Natural killer cell (primary cell): ENCODE data around the gene PTPRK. TPM values are rescaled to one million over a fixed set of nuclear protein-coding genes. Genes with fewer than 3 reads are reported as not detected.
"Not testable (repeated sequence)": the region's sequence is repeated elsewhere in the genome, so short reads cannot be mapped to it uniquely, and the experiment has no call there.

Experiments used
- ATAC-seq, 3 donors: fragments of 150-1000 bp in 2 of 3; fragments of 200-7000 bp in 1 of 3; cut with Tn5 transposase; 1 replicate in 1 of 3; 2 replicates in 2 of 3; pipeline ENCODE4 v1.10.0; 2021; ENCODE audit warnings: mild to moderate bottlenecking in 2 of 3, moderate library complexity in 2 of 3
- DNase-seq, 2 donors: peaks; one replicate each; pipeline versions ENCODE4 v3.0.0 to v3.0.0-alpha.2; 2013 to 2021; ENCODE audit warnings: mixed read lengths in 1 of 2
- H3K27ac ChIP-seq: one replicate; pipeline ENCODE4 v1.5.1; 2013; ENCODE audit warnings: mild to moderate bottlenecking, low read length
- H3K27me3 ChIP-seq: one replicate; pipeline ENCODE4 v1.6.1; 2013; ENCODE audit warnings: low read length; ENCODE audit not compliant: control insufficient read depth, insufficient read depth
- H3K36me3 ChIP-seq: one replicate; pipeline ENCODE4 v1.6.1; 2013; ENCODE audit warnings: low read length; ENCODE audit not compliant: control insufficient read depth, insufficient read depth
- H3K4me1 ChIP-seq: one replicate; pipeline ENCODE4 v1.6.1; 2013; ENCODE audit warnings: low read length; ENCODE audit not compliant: control insufficient read depth, insufficient read depth
- H3K4me3 ChIP-seq: one replicate; pipeline ENCODE4 v1.5.1; 2013; ENCODE audit warnings: low read length
- H3K9me3 ChIP-seq: one replicate; pipeline ENCODE4 v1.6.1; 2013; ENCODE audit warnings: low read length; ENCODE audit not compliant: control insufficient read depth, insufficient read depth
- H3K27ac Mint-ChIP-seq, 2 donors: one replicate each; pipeline ENCODE4 v1.8.0; 2022; ENCODE audit warnings: mild to moderate bottlenecking in 2 of 2, mixed read lengths in 2 of 2, moderate library complexity in 1 of 2
- H3K27me3 Mint-ChIP-seq, 2 donors: one replicate each; pipeline ENCODE4 v1.8.0; 2022; ENCODE audit warnings: low read depth in 2 of 2, mixed read lengths in 2 of 2
- H3K36me3 Mint-ChIP-seq: one replicate; pipeline ENCODE4 v1.8.0; 2022; ENCODE audit warnings: mixed read lengths
- H3K4me1 Mint-ChIP-seq, 2 donors: one replicate each; pipeline ENCODE4 v1.8.0; 2022; ENCODE audit warnings: mixed read lengths in 2 of 2
- H3K4me3 Mint-ChIP-seq: one replicate; pipeline ENCODE4 v1.8.0; 2022; ENCODE audit warnings: mild to moderate bottlenecking, moderate library complexity, mixed read lengths
- H3K9me3 Mint-ChIP-seq, 2 donors: one replicate each; pipeline ENCODE4 v1.8.0; 2022; ENCODE audit warnings: mixed read lengths in 2 of 2
- WGBS: methylation state at CpG from one replicate; pipeline ENCODE4 v1.1.7; 2013; ENCODE audit warnings: missing lambda C conversion rate; ENCODE audit not compliant: insufficient coverage; 5-methylcytosine and 5-hydroxymethylcytosine counted together
- intact Hi-C: fragments of 100-400 bp; cut with micrococcal nuclease; formaldehyde crosslinking; loops from one replicate; pipeline ENCODE4 v1.14.2; 2022
- total RNA-seq, 4 donors: library from RNA; stranded (reverse); fragments of 120-200 nt in 1 of 4; gene quantifications; one replicate each; pipeline versions ENCODE4 v1.2.3 to v1.2.4, GENCODE V29; 2013 to 2022
- TF ChIP-seq, protein P1 (sequence below): fragments of 200-600 bp; IDR thresholded peaks from one replicate; pipeline ENCODE4 v1.8.0; 2022; ENCODE audit warnings: antibody characterized with exemption

The PTPRK gene
- total RNA-seq, 3 donors from 2014 or later (not counting 1 experiment from before 2014, with no cell fraction given): 0.14 to 1.2 (median 0.95) TPM

DNA sequence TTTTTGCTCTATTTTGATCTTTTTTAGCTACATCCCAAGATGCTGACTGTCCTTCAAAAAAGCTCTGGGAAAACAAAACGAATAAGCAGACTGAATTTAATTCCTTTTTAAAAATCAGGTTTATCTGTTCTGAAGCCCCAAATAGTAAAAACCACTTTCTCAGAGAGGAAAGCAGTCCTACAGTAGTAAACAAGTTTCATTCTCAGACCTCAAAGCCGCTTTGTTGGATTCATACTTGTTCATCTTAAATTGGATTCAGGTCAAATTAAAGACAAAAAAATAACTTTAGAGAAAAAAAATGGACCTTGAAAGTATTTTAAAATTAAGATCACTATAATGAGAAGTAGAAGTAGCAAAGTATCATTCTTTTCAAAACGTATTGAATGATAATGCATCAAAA lies 523.5 kb downstream of the PTPRK start:
- Mint-ChIP-seq H3K27me3 (no peaks in the 10 kb centered on the region), H3K9me3 (no peaks in the 10 kb centered on the region), H3K27ac (no peak overlapping the region), H3K4me3 (no peak overlapping the region), H3K4me1 (peaks cover 0 to 3% of the 10 kb centered on the region in 2 donors), H3K36me3 (no peaks in the 10 kb centered on the region)
- TF ChIP-seq, protein P1, sequence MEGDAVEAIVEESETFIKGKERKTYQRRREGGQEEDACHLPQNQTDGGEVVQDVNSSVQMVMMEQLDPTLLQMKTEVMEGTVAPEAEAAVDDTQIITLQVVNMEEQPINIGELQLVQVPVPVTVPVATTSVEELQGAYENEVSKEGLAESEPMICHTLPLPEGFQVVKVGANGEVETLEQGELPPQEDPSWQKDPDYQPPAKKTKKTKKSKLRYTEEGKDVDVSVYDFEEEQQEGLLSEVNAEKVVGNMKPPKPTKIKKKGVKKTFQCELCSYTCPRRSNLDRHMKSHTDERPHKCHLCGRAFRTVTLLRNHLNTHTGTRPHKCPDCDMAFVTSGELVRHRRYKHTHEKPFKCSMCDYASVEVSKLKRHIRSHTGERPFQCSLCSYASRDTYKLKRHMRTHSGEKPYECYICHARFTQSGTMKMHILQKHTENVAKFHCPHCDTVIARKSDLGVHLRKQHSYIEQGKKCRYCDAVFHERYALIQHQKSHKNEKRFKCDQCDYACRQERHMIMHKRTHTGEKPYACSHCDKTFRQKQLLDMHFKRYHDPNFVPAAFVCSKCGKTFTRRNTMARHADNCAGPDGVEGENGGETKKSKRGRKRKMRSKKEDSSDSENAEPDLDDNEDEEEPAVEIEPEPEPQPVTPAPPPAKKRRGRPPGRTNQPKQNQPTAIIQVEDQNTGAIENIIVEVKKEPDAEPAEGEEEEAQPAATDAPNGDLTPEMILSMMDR: no peak
- no peaks in the 10 kb centered on the region for H3K36me3 ChIP-seq
- H3K4me3 ChIP-seq: no peak overlapping the region
- H3K27ac ChIP-seq: no peak overlapping the region
- ATAC-seq: no peak
- no peaks in the 10 kb centered on the region for H3K9me3 ChIP-seq
- intact Hi-C loops: no loop called here
- 56% methylated on average over 1 of the region's 3 CpGs for WGBS
- no peaks in the 10 kb centered on the region for H3K27me3 ChIP-seq
- no peak for DNase-seq
- H3K4me1 ChIP-seq: no peaks in the 10 kb centered on the region

DNA sequence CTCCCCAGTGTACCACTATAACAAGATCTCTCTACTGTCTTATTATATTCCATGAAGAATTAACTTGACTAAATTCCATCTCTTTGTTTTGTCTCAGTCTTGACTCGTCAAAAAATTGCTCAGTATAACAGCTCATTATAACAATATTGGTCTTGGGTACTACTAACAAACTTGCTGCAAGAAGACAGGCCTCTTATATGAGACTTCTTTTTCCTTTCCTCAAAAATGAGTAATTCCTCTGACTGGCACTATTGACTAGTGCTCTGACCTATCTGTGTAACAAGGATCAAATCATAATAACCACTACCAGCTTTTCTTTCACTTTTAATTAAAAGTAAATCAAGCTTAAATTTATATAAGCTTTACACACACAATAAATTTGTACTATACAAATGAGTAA lies 528.3 kb downstream of the PTPRK start:
- no peak overlapping the region for H3K27ac Mint-ChIP-seq
- no peak overlapping the region for H3K4me3 Mint-ChIP-seq

DNA sequence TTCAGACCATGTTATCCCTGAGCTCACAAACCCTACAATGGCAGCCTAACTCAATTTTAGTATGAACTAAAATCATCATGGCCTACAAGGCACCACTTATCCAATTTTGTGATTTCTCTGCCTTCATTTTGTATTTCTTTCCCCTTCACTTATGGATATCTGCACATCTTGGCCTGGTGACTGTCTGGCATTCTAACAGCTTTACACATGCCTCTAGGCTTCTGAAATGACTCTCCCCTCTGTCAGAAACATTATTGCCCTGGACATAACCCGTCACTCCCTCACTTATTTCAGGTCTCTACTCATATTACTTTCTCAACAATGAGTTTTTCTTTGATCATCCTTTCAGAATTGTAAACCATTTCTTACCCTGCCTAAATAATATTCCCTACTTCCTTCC lies 530.3 kb downstream of the PTPRK start:
- no peak for ATAC-seq

More for the DNA sequence above, 528.3 kb downstream of the PTPRK start:
- Mint-ChIP-seq H3K27me3 (no peaks in the 10 kb centered on the region), H3K9me3 (no peaks in the 10 kb centered on the region), H3K4me1 (peaks cover 0 to 5% of the 10 kb centered on the region in 2 donors), H3K36me3 (no peaks in the 10 kb centered on the region)
- H3K9me3 ChIP-seq: no peaks in the 10 kb centered on the region
- DNase-seq (no peak), ATAC-seq (no peak)
- H3K4me1 ChIP-seq: no peaks in the 10 kb centered on the region
- WGBS: 73% methylated on average over 1 of the region's 1 CpG
- H3K27me3 ChIP-seq: no peaks in the 10 kb centered on the region
- no peak overlapping the region for H3K4me3 ChIP-seq
- no peak overlapping the region for H3K27ac ChIP-seq
- H3K36me3 ChIP-seq: no peaks in the 10 kb centered on the region
- TF ChIP-seq, protein P1: no peak
- intact Hi-C loops: no loop called here

DNA sequence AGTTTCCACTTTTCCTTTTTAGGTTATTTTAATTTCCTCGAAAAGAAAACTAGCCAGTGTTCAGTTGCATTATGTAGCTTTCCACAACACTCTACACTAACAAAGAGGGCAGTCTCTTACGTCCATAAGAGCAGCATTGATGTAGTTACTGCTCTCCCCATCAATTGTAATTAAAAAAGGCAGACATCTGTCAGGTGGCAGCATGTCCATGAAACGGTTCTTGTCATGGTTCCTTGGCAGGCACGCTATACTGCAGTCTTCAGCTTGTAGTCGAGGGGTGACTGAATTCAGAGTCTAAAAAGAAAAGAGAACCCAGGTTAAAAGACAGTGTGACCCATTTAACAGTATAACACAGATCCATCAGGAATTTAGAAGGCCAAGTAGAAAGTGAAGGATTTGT lies 539.4 kb downstream of the PTPRK start:
- Mint-ChIP-seq H3K27ac (no peak overlapping the region), H3K4me1 (peaks cover 0 to 5% of the 10 kb centered on the region in 2 donors), H3K9me3 (no peaks in the 10 kb centered on the region), H3K4me3 (no peak overlapping the region), H3K27me3 (no peaks in the 10 kb centered on the region), H3K36me3 (no peaks in the 10 kb centered on the region)
- ATAC-seq (no peak), DNase-seq (no peak)
- no peak overlapping the region for H3K27ac ChIP-seq
- H3K4me1 ChIP-seq: no peaks in the 10 kb centered on the region
- H3K36me3 ChIP-seq: no peaks in the 10 kb centered on the region
- WGBS: 88% methylated on average over 5 of the region's 5 CpGs
- no peaks in the 10 kb centered on the region for H3K9me3 ChIP-seq
- intact Hi-C loops: no loop called here
- TF ChIP-seq, protein P1: no peak
- no peaks in the 10 kb centered on the region for H3K27me3 ChIP-seq
- H3K4me3 ChIP-seq: no peak overlapping the region

More for the DNA sequence above, 530.3 kb downstream of the PTPRK start:
- Mint-ChIP-seq H3K4me3 (no peak overlapping the region), H3K4me1 (peaks cover 0 to 5% of the 10 kb centered on the region in 2 donors), H3K27ac (no peak overlapping the region), H3K27me3 (no peaks in the 10 kb centered on the region), H3K36me3 (no peaks in the 10 kb centered on the region), H3K9me3 (no peaks in the 10 kb centered on the region)
- H3K27me3 ChIP-seq: no peaks in the 10 kb centered on the region
- H3K4me1 ChIP-seq: no peaks in the 10 kb centered on the region
- H3K9me3 ChIP-seq: no peaks in the 10 kb centered on the region
- H3K4me3 ChIP-seq: no peak overlapping the region
- 97% methylated on average over 1 of the region's 1 CpG for WGBS
- H3K36me3 ChIP-seq: no peaks in the 10 kb centered on the region
- intact Hi-C loops: no loop called here
- no peak overlapping the region for H3K27ac ChIP-seq
- no peak for DNase-seq
- TF ChIP-seq, protein P1: no peak

DNA sequence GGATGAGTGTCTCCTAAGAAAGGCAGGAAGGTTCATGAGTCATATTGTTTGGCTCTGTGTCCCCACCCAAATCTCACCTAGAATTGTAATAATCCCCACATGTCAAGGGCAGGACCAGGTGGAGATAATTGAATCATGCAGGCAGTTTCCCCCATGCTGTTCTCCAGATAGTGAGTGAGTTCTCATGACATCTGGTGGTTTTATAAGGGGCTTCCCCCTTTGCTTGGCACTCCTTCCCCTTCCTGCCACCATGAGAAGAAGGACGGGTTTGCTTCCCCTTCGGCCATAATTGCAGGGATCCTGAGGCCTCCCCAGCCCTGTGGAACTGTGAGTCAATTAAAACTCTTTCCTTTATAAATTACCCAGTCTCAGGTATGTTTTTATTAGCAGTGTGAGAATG lies 542.2 kb downstream of the PTPRK start:
- H3K27ac Mint-ChIP-seq, H3K4me3 ChIP-seq, H3K4me1 ChIP-seq, H3K27ac ChIP-seq, H3K9me3 Mint-ChIP-seq, H3K4me3 Mint-ChIP-seq, H3K36me3 ChIP-seq, H3K27me3 ChIP-seq, H3K36me3 Mint-ChIP-seq, ATAC-seq, H3K27me3 Mint-ChIP-seq, H3K9me3 ChIP-seq: not testable (repeated sequence)
- peaks cover 5 to 15% of the 10 kb centered on the region in 2 donors for H3K4me1 Mint-ChIP-seq
- intact Hi-C loops: loop anchor here (10.0 kb wide), 1 partner anchor 123 kb away; no protein-coding TSS in a partner anchor
- 0% methylated on average over 2 of the region's 2 CpGs for WGBS
- DNase-seq: peak in 1 of 2 donors; percentile 66
